ENCODE measurements around the gene CEMIP. TPM values are rescaled to one million over a fixed set of nuclear protein-coding genes. Genes with fewer than 3 reads are reported as not detected.

The CEMIP gene
- total and polyA plus RNA-seq, 2 of the 8 experiments (the other 6 are each of a cell fraction or from before 2014, with no cell fraction given) = 0.11 to 0.60 TPM

DNA sequence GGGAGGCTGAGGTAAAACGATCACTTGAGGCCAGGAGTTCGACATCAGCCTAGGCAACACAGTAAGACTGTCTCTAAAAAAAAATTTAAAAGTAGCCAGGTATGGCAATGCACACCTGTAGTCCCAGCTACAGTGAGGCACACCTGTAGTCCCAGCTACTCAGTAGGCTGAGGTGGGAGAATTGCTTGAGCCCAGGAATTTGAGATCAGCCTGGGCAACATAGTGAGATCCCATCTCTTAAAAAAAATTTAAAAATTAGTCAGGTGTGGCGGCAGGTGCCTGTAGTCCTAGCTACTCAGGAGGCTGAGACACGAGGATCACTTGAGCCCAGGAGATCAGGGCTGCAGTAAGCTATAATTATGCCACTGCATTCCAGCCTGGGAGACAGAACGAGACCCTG, 203.7 kb downstream of the CEMIP start:
- H2AK5ac ChIP-seq (ENCODE audit: low read depth, low read length) = no peak overlapping the region
- H3K9ac ChIP-seq (replicated peaks in 1 of 4; ENCODE audit: extremely low read depth in 1 of 4, low read depth in 3 of 4, low read length in 3 of 4) = no peak overlapping the region
- WGBS, 2 experiments (ENCODE audit: extremely low coverage in 1 of 2, insufficient coverage in 1 of 2, insufficient read length in 1 of 2, insufficient replicate concordance in 2 of 2, low coverage in 1 of 2, low lambda C conversion rate in 2 of 2, missing lambda C conversion rate in 1 of 2) = 85% methylated on average over 4 of the region's 5 CpGs; no CpG with 5 or more reads in 1 of the 2 experiments
- ChIA-PET POLR2A (ENCODE audit: partially characterized antibody) (interaction anchor here (1.0 kb wide), 1 partner anchor 148 kb away, joined by 3 read pairs; no protein-coding TSS in a partner anchor), CTCF (ENCODE audit: partially characterized antibody) (interaction anchor here (0.8 to 1.4 kb wide), 4 partner anchors 8 to 207 kb away, joined by 3 to 4 read pairs (median 3); no protein-coding TSS in a partner anchor)
- peaks cover 7% of the 10 kb centered on the region for H3K79me1 ChIP-seq (ENCODE audit: low read depth, low read length)
- no peak overlapping the region for H2BK120ac ChIP-seq (replicated peaks; ENCODE audit: low read depth, low read length)
- peaks cover 0 to 6% (median 0%) of the 10 kb centered on the region in 4 experiments; a peak in 2 of 7 replicates for H3K4me1 ChIP-seq (replicated peaks in 1 of 4; ENCODE audit: control insufficient read depth in 3 of 4, insufficient read depth in 4 of 4, low read length in 3 of 4)
- no peak overlapping the region for H4K8ac ChIP-seq (ENCODE audit: extremely low read depth, insufficient read depth, low read length)
- no peak overlapping the region for H2BK5ac ChIP-seq (ENCODE audit: low read depth, low read length)
- H3K18ac ChIP-seq (ENCODE audit: extremely low read depth, low read length) = no peak overlapping the region
- H3K9me3 ChIP-seq (ENCODE audit: insufficient read depth in 2 of 2, low read depth in 1 of 2, low read length in 1 of 2) = no peaks in the 10 kb centered on the region
- H4K91ac ChIP-seq (replicated peaks; ENCODE audit: insufficient read length, low read length) = no peak overlapping the region
- H3K23ac ChIP-seq (ENCODE audit: insufficient read length) = no peak overlapping the region
- no peak overlapping the region for H2BK20ac ChIP-seq (ENCODE audit: low read length)
- no peak overlapping the region for H3K4ac ChIP-seq (replicated peaks; ENCODE audit: insufficient read length, low read depth, low read length)
- no peak overlapping the region for H2AFZ ChIP-seq (ENCODE audit: low read length)
- FAIRE-seq = no peak
- peaks cover 0 to 28% (median 10%) of the 10 kb centered on the region in 4 experiments; a peak in 6 of 8 replicates for H3K36me3 ChIP-seq (ENCODE audit: control insufficient read depth in 2 of 4, insufficient read depth in 4 of 4, low read length in 3 of 4)
- no peak overlapping the region for H3K4me2 ChIP-seq (ENCODE audit: insufficient read depth in 1 of 2, low read depth in 2 of 2, low read length in 2 of 2)
- H3K56ac ChIP-seq (replicated peaks; ENCODE audit: insufficient read length, low read depth, low read length) = no peak overlapping the region
- DNase-seq (ENCODE audit: low read depth in 1 of 2, low spot score in 2 of 2) = no peak
- no peak overlapping the region for H4K5ac ChIP-seq (ENCODE audit: insufficient read length, low read depth, low read length)
- peaks cover 6 to 12% of the 10 kb centered on the region in 2 experiments for H4K20me1 ChIP-seq (replicated peaks in 1 of 2; ENCODE audit: control insufficient read depth in 1 of 2, insufficient read depth in 2 of 2, low read length in 2 of 2)
- H2BK15ac ChIP-seq (ENCODE audit: low read length) = no peak overlapping the region
- no peak overlapping the region for H2BK12ac ChIP-seq (ENCODE audit: low read depth, low read length)
- H3K79me2 ChIP-seq (ENCODE audit: control insufficient read depth in 1 of 2, insufficient read depth in 2 of 2, low read length in 2 of 2) = peaks cover 13 to 52% of the 10 kb centered on the region in 2 experiments
- H3K14ac ChIP-seq (ENCODE audit: insufficient read length) = no peak overlapping the region
- no peak overlapping the region for H3K4me3 ChIP-seq (ENCODE audit: extremely low read depth in 1 of 4, insufficient read depth in 2 of 4, low read depth in 3 of 4, low read length in 4 of 4)
- H3K27me3 ChIP-seq (replicated peaks in 1 of 4; ENCODE audit: control insufficient read depth in 3 of 4, extremely low read depth in 1 of 4, insufficient read depth in 3 of 4, low read length in 3 of 4) = no peaks in the 10 kb centered on the region
- H3K23me2 ChIP-seq (ENCODE audit: low read depth, low read length) = no peaks in the 10 kb centered on the region
- H3K27ac ChIP-seq (ENCODE audit: low read depth, low read length) = no peak overlapping the region
